GM10248 (cell line): Measurements from ENCODE around the gene DNPH1.

Experiments
- CTCF ChIA-PET: fragments of 300-600 bp; sonication (Branson Sonifier 250); formaldehyde crosslinking; extraction: SDS; loops from one replicate; lab custom pipeline; 2021; ENCODE audit warnings: antibody characterized with exemption; lab: Yijun Ruan, JAX
- POLR2A ChIA-PET: fragments of 350-650 bp; sonication (Branson Sonifier 250); formaldehyde crosslinking; extraction: SDS; loops from one replicate; lab custom pipeline; 2020; ENCODE audit warnings: antibody characterized with exemption; lab: Yijun Ruan, JAX
- DNase-seq: peaks from one replicate; pipeline ENCODE4 v3.0.0; 2012; ENCODE audit errors: extremely low spot score
- CTCF ChIP-seq: IDR thresholded peaks from 2 replicates; pipeline ENCODE4 v1.5.1; 2012; ENCODE audit warnings: mild to moderate bottlenecking, low read depth; ENCODE audit errors: extremely low read depth, missing control alignments, control extremely low read depth

The DNPH1 gene

GRCh38 chr6:43275801-43276576 lies 46.7 kb upstream of the DNPH1 start:
- TF ChIP-seq CTCF: no peak
- CTCF ChIA-PET: no interaction called here
- no peak for DNase-seq
- POLR2A ChIA-PET: interaction anchor here (0.6 kb wide), 1 partner anchor 240 kb away, joined by 4 read pairs; no protein-coding TSS in a partner anchor

GRCh38 chr6:43274916-43275597 lies 45.8 kb upstream of the DNPH1 start:
- peak; percentile 70 for DNase-seq
- POLR2A ChIA-PET: interaction anchor here (0.6 kb wide), 1 partner anchor 239 kb away, joined by 4 read pairs; no protein-coding TSS in a partner anchor
- CTCF ChIA-PET: no interaction called here
- TF ChIP-seq CTCF: no peak

GRCh38 chr6:43274127-43274915 lies 45.0 kb upstream of the DNPH1 start:
- POLR2A ChIA-PET: no interaction called here

GRCh38 chr6:43273707-43274106 lies 44.4 kb upstream of the DNPH1 start:
- CTCF ChIA-PET: no interaction called here

More at GRCh38 chr6:43274127-43274915, 45.0 kb upstream of the DNPH1 start:
- TF ChIP-seq CTCF: no peak
- CTCF ChIA-PET: no interaction called here
- DNase-seq: no peak

GRCh38 chr6:43271944-43272343 lies 42.7 kb upstream of the DNPH1 start:
- ChIA-PET CTCF (interaction anchor here (1.1 to 1.3 kb wide), 4 partner anchors 9 to 235 kb away, joined by 3 to 4 read pairs (median 3); no protein-coding TSS in a partner anchor), POLR2A (interaction anchor here (0.6 kb wide), 1 partner anchor 855 kb away, joined by 4 read pairs; the partner anchor contains the start of genes MRPL14 and TMEM63B)
- no peak for TF ChIP-seq CTCF
- no peak for DNase-seq

More at GRCh38 chr6:43273707-43274106, 44.4 kb upstream of the DNPH1 start:
- TF ChIP-seq CTCF: no peak
- no peak for DNase-seq
- POLR2A ChIA-PET: no interaction called here
